NT2/D1 (cell line): Measurements from ENCODE around the gene ENTHD1.
"Not testable (repeated sequence)": the region's sequence is repeated elsewhere in the genome, so short reads cannot be mapped to it uniquely, and the experiment has no call there.

Experiments
- DNase-seq: peaks from one replicate; pipeline ENCODE4 v3.0.0-alpha.2; 2011; ENCODE audit warnings: low read depth, low spot score
- H3K27me3 ChIP-seq: 2 replicates; pipeline ENCODE4 v1.6.0; 2011; ENCODE audit warnings: mild to moderate bottlenecking; ENCODE audit not compliant: insufficient read length, insufficient read depth
- H3K36me3 ChIP-seq: 2 replicates; pipeline ENCODE4 v1.6.1; 2011; ENCODE audit warnings: mild to moderate bottlenecking, low read length, mixed read lengths; ENCODE audit not compliant: insufficient read depth, insufficient read length
- H3K4me1 ChIP-seq: 2 replicates; pipeline ENCODE4 v1.5.1; 2011; ENCODE audit not compliant: insufficient read depth, insufficient read length
- H3K4me3 ChIP-seq: 2 replicates; pipeline ENCODE4 v1.5.1; 2011; ENCODE audit warnings: low read depth; ENCODE audit not compliant: insufficient read length
- H3K9ac ChIP-seq: 2 replicates; pipeline ENCODE4 v1.6.0; 2011; ENCODE audit warnings: low read depth; ENCODE audit not compliant: insufficient read length
- H3K9me3 ChIP-seq: 2 replicates; pipeline ENCODE4 v1.5.1; 2011; ENCODE audit warnings: mild to moderate bottlenecking, low read length; ENCODE audit not compliant: insufficient read depth
- SUZ12 ChIP-seq: IDR thresholded peaks from 2 replicates; pipeline ENCODE4 v1.6.1; 2011; ENCODE audit not compliant: insufficient read length, insufficient read depth; ENCODE audit errors: extremely low read depth
- YY1 ChIP-seq: IDR thresholded peaks from 2 replicates; pipeline ENCODE4 v1.6.1; 2011; ENCODE audit not compliant: insufficient read length, insufficient read depth
- ZNF274 ChIP-seq: IDR thresholded peaks from 2 replicates; pipeline ENCODE4 v1.6.1; 2011; ENCODE audit warnings: mild to moderate bottlenecking, low read depth, low read length

The ENTHD1 gene

DNA sequence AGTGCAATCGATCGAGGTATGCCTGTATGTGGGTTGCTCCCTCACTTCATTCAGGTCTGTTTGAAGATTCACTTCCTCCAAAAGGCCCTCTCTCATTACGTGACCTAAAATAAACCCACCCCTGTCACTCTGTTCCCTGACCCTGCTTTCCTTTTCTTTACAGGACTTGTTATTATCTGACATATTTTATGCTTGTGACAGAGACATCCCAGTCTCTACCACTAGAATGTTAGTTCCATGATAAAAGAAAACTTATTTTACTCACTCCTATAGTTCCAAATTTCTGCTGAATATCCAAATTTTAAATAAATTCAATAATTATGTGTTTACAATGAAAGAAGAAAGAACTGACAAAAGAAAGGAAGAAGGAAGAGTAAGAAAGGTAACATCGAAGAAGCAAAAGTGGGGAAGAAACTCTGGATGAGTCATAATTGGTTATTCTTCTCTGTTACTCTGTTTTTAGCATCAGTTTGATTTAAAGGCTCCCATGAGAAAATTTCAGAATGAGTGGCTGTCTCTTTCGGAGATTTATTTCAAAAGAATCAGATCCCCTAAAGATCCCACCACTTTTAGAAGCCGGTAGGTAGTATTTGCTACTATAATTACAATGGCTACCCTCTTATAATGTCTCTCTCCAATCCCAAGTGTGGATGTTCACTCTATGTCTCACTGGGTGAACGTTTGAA, 33.5 kb downstream of the ENTHD1 start:
- no peaks in the 10 kb centered on the region for H3K9me3 ChIP-seq
- no peaks in the 10 kb centered on the region for H3K4me1 ChIP-seq
- no peaks in the 10 kb centered on the region for H3K36me3 ChIP-seq
- DNase-seq, result no peak
- no peak overlapping the region for H3K4me3 ChIP-seq
- H3K27me3 ChIP-seq, result no peaks in the 10 kb centered on the region
- no peak overlapping the region for H3K9ac ChIP-seq
- TF ChIP-seq SUZ12, result no peak
- no peak for TF ChIP-seq YY1
- TF ChIP-seq ZNF274, result no peak

GRCh38 chr22:39856588-39856987, 37.0 kb downstream of the ENTHD1 start:
- Histone ChIP-seq H3K9me3 (no peaks in the 10 kb centered on the region), H3K36me3 (no peaks in the 10 kb centered on the region), H3K27me3 (no peaks in the 10 kb centered on the region), H3K4me3 (no peak overlapping the region), H3K9ac (no peak overlapping the region), H3K4me1 (no peaks in the 10 kb centered on the region)
- TF ChIP-seq YY1 (no peak), ZNF274 (no peak), SUZ12 (no peak)
- no peak for DNase-seq

GRCh38 chr22:39852799-39853198, 40.8 kb downstream of the ENTHD1 start:
- Histone ChIP-seq H3K4me1 (no peaks in the 10 kb centered on the region), H3K36me3 (no peaks in the 10 kb centered on the region), H3K27me3 (no peaks in the 10 kb centered on the region), H3K4me3 (no peak overlapping the region), H3K9me3 (no peaks in the 10 kb centered on the region), H3K9ac (no peak overlapping the region)
- no peak for DNase-seq
- TF ChIP-seq ZNF274, result no peak
- no peak for TF ChIP-seq SUZ12
- no peak for TF ChIP-seq YY1

GRCh38 chr22:39851606-39852315, 41.8 kb downstream of the ENTHD1 start:
- no peaks in the 10 kb centered on the region for H3K4me1 ChIP-seq
- H3K9ac ChIP-seq, result no peak overlapping the region
- TF ChIP-seq ZNF274 (no peak), SUZ12 (no peak), YY1 (no peak)
- no peak overlapping the region for H3K4me3 ChIP-seq
- no peaks in the 10 kb centered on the region for H3K36me3 ChIP-seq
- no peaks in the 10 kb centered on the region for H3K27me3 ChIP-seq
- no peak for DNase-seq
- H3K9me3 ChIP-seq, result no peaks in the 10 kb centered on the region

DNA sequence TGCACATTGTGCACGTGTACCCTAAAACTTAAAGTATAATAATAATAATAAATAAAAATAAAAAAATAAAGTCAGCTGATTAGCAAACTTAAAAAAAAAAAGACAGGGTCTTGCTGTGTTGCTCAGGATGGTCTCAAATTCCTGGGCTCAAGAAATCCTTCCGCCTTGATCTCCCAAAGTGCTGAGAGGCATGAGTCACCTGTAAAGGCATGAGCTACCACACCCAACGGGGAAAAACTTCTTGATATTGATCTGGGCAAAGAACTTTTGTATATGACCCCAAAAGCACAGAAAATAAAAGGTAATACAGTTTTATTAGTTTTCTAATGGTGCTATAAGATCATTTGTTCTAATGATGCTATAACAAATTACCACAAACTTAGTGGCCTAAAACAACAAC, 46.1 kb downstream of the ENTHD1 start:
- Histone ChIP-seq H3K4me3 (no peak overlapping the region), H3K9me3 (no peaks in the 10 kb centered on the region), H3K4me1 (no peaks in the 10 kb centered on the region), H3K27me3 (no peaks in the 10 kb centered on the region), H3K9ac (no peak overlapping the region), H3K36me3 (no peaks in the 10 kb centered on the region)
- DNase-seq, result no peak
- TF ChIP-seq YY1 (no peak), SUZ12 (no peak), ZNF274 (no peak)

GRCh38 chr22:39846539-39846938, 47.0 kb downstream of the ENTHD1 start:
- H3K4me1 ChIP-seq, H3K36me3 ChIP-seq, DNase-seq, H3K4me3 ChIP-seq, H3K9me3 ChIP-seq, H3K27me3 ChIP-seq, H3K9ac ChIP-seq: not testable (repeated sequence)

DNA sequence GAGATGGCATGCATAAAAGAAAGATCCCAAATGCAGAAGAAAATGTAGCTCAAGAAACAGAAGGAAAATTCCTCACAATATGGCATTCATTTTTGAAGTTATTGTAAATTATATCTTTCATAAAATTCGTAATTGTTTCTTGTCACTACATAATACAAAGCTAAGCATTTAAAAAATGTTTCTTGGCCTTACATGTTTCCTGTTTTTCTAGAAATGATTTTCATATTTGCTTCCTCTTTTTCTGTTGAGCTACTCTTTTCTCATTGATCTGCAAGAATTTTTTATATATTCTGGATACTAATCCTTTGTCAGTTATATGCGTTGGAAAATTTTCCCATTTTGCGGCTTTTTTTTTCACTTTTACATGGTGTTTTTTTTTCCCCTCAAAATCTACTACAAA, 48.0 kb downstream of the ENTHD1 start:
- no peaks in the 10 kb centered on the region for H3K36me3 ChIP-seq
- no peak for DNase-seq
- H3K9ac ChIP-seq, result no peak overlapping the region
- no peaks in the 10 kb centered on the region for H3K27me3 ChIP-seq
- no peak for TF ChIP-seq ZNF274
- TF ChIP-seq YY1, result no peak
- no peak overlapping the region for H3K4me3 ChIP-seq
- no peaks in the 10 kb centered on the region for H3K4me1 ChIP-seq
- no peaks in the 10 kb centered on the region for H3K9me3 ChIP-seq
